PC-9 (cell line): ENCODE results near the gene BHLHE40. TPM values are rescaled to one million over a fixed set of nuclear protein-coding genes. Genes with fewer than 3 reads are reported as not detected.

Source experiments
- BruUV-seq: library from RNA; stranded (reverse); fragments of 400-500 nt; replicated peaks from 2 replicates; lab custom pipeline; 2021; lab: Mats Ljungman, UMichigan
- CTCF ChIA-PET: fragments of 300-600 bp; sonication (Branson Sonifier 250); formaldehyde crosslinking; loops from one replicate; lab custom pipeline; 2022; ENCODE audit warnings: antibody characterized with exemption; lab: Charles Lee
- POLR2A ChIA-PET: fragments of 300-600 bp; sonication (Branson Sonifier 250); formaldehyde crosslinking; loops from one replicate; lab custom pipeline; 2022; ENCODE audit warnings: antibody characterized with exemption; ENCODE audit not compliant: unreplicated experiment; lab: Charles Lee
- DNase-seq, 2 experiments: peaks; one replicate each; pipeline versions ENCODE4 v3.0.0 to v3.0.0-alpha.2; 2015 to 2022; ENCODE audit warnings: mixed read lengths in 1 of 2
- H2AFZ ChIP-seq: fragments of 200-600 bp; sonication (generic); 2 replicates; pipeline ENCODE4 v1.8.1; 2017; ENCODE audit warnings: antibody characterized with exemption
- H3F3A ChIP-seq: fragments of 200-600 bp; sonication (generic); 2 replicates; pipeline ENCODE4 v1.8.1; 2017; ENCODE audit warnings: antibody characterized with exemption, mild to moderate bottlenecking, low read depth; ENCODE audit not compliant: insufficient read depth
- H3K27ac ChIP-seq: fragments of 200-600 bp; sonication (generic); 2 replicates; pipeline ENCODE4 v1.6.1; 2016; ENCODE audit warnings: mixed run types
- H3K27me3 ChIP-seq: fragments of 200-600 bp; sonication (generic); 2 replicates; pipeline ENCODE4 v1.6.1; 2016; ENCODE audit warnings: low read depth, mixed run types; ENCODE audit not compliant: insufficient read depth
- H3K36me3 ChIP-seq: fragments of 200-600 bp; sonication (generic); 2 replicates; pipeline ENCODE4 v1.6.1; 2016; ENCODE audit warnings: low read depth, mixed run types
- H3K4me1 ChIP-seq: fragments of 200-600 bp; sonication (generic); replicated peaks from 2 replicates; pipeline ENCODE4 v1.6.1; 2016; ENCODE audit warnings: mixed run types; ENCODE audit not compliant: insufficient read depth
- H3K4me2 ChIP-seq: fragments of 200-600 bp; sonication (generic); 2 replicates; pipeline ENCODE4 v1.6.1; 2017; ENCODE audit warnings: mixed run types
- H3K4me3 ChIP-seq: fragments of 200-600 bp; sonication (generic); 2 replicates; pipeline ENCODE4 v1.6.1; 2016; ENCODE audit warnings: mixed run types
- H3K79me2 ChIP-seq: fragments of 200-600 bp; sonication (generic); 2 replicates; pipeline ENCODE4 v1.6.1; 2017; ENCODE audit warnings: low read depth, mixed run types
- H3K9me2 ChIP-seq: fragments of 200-600 bp; sonication (generic); 2 replicates; pipeline ENCODE4 v1.8.1; 2017; ENCODE audit warnings: mild to moderate bottlenecking; ENCODE audit not compliant: insufficient read depth
- H3K9me3 ChIP-seq: fragments of 200-600 bp; sonication (generic); 2 replicates; pipeline ENCODE4 v1.8.1; 2016; ENCODE audit warnings: low read depth; ENCODE audit not compliant: insufficient read depth
- H4K20me1 ChIP-seq: fragments of 200-600 bp; sonication (generic); 2 replicates; pipeline ENCODE4 v1.8.1; 2017; ENCODE audit not compliant: insufficient read depth
- CTCF ChIP-seq: fragments of 200-600 bp; sonication (generic); conservative IDR thresholded peaks from 2 replicates; pipeline ENCODE4 v1.6.1; 2017; ENCODE audit warnings: mixed run types, antibody characterized with exemption, mild to moderate bottlenecking, moderate library complexity
- EZH2 ChIP-seq: fragments of 200-600 bp; sonication (generic); IDR thresholded peaks from 2 replicates; pipeline ENCODE4 v1.8.0; 2017; ENCODE audit warnings: antibody characterized with exemption, low read depth
- intact Hi-C: fragments of 100-400 bp; cut with micrococcal nuclease; formaldehyde crosslinking; loops from one replicate; pipeline ENCODE4 v1.10.0; 2022; ENCODE audit not compliant: unreplicated experiment
- total RNA-seq: library from RNA; stranded (reverse); gene quantifications from 2 replicates; pipeline ENCODE4 v1.2.3, GENCODE V29; 2021

The BHLHE40 gene
- total RNA-seq, 1 experiment from 2014 or later = 45.5 TPM

GRCh38 chr3:4945324-4945723 is 33.9 kb upstream of the BHLHE40 start:
- no peaks in the 10 kb centered on the region for H4K20me1 ChIP-seq
- H3F3A ChIP-seq = no peaks in the 10 kb centered on the region
- TF ChIP-seq CTCF (no peak), EZH2 (no peak)
- no peak overlapping the region for H3K4me2 ChIP-seq
- H3K9me2 ChIP-seq = no peaks in the 10 kb centered on the region
- H3K36me3 ChIP-seq = no peaks in the 10 kb centered on the region
- H3K4me3 ChIP-seq = no peak overlapping the region
- no peaks in the 10 kb centered on the region for H3K79me2 ChIP-seq
- H3K4me1 ChIP-seq = no peaks in the 10 kb centered on the region
- no peaks in the 10 kb centered on the region for H3K27me3 ChIP-seq
- intact Hi-C loops = no loop called here
- DNase-seq = no peak
- H2AFZ ChIP-seq = no peak overlapping the region
- H3K9me3 ChIP-seq = no peaks in the 10 kb centered on the region
- CTCF ChIA-PET = no interaction called here
- POLR2A ChIA-PET = no interaction called here
- BruUV-seq = no TSS peak
- no peak overlapping the region for H3K27ac ChIP-seq

GRCh38 chr3:4947028-4947427 is 32.2 kb upstream of the BHLHE40 start:
- CTCF ChIA-PET = interaction anchor here (0.6 kb wide), 2 partner anchors 111 to 197 kb away, joined by 3 to 4 read pairs; no protein-coding TSS in a partner anchor
- Histone ChIP-seq H3K4me1 (no peaks in the 10 kb centered on the region), H3K9me3 (no peaks in the 10 kb centered on the region), H4K20me1 (no peaks in the 10 kb centered on the region), H3K79me2 (no peaks in the 10 kb centered on the region), H2AFZ (no peak overlapping the region), H3K36me3 (no peaks in the 10 kb centered on the region), H3K27me3 (no peaks in the 10 kb centered on the region), H3K4me2 (no peak overlapping the region), H3K27ac (no peak overlapping the region), H3K4me3 (no peak overlapping the region), H3F3A (no peaks in the 10 kb centered on the region), H3K9me2 (no peaks in the 10 kb centered on the region)
- intact Hi-C loops = no loop called here
- no TSS peak for BruUV-seq
- POLR2A ChIA-PET = no interaction called here
- TF ChIP-seq EZH2 (no peak), CTCF (no peak)
- DNase-seq = no peak

- H3K4me1 ChIP-seq = no peaks in the 10 kb centered on the region
- no peaks in the 10 kb centered on the region for H4K20me1 ChIP-seq
- no peak for DNase-seq
- no peak overlapping the region for H3K4me3 ChIP-seq
- no peak overlapping the region for H3K4me2 ChIP-seq
- no peak overlapping the region for H3K27ac ChIP-seq
- no TSS peak for BruUV-seq
- TF ChIP-seq CTCF (no peak), EZH2 (no peak)
- no peaks in the 10 kb centered on the region for H3K36me3 ChIP-seq
- ChIA-PET POLR2A (interaction anchor here (0.5 kb wide), 1 partner anchor 215 kb away, joined by 7 read pairs; no protein-coding TSS in a partner anchor), CTCF (no interaction called here)
- no peaks in the 10 kb centered on the region for H3F3A ChIP-seq
- H2AFZ ChIP-seq = no peak overlapping the region
- no peaks in the 10 kb centered on the region for H3K27me3 ChIP-seq
- no peaks in the 10 kb centered on the region for H3K9me3 ChIP-seq
- no peaks in the 10 kb centered on the region for H3K9me2 ChIP-seq
- H3K79me2 ChIP-seq = no peaks in the 10 kb centered on the region
- intact Hi-C loops = no loop called here
These were observed 30.8 kb upstream of the BHLHE40 start for GRCh38 chr3:4948395-4948794.
